ENCODE data around the gene KCNT2.

The KCNT2 gene

DNA sequence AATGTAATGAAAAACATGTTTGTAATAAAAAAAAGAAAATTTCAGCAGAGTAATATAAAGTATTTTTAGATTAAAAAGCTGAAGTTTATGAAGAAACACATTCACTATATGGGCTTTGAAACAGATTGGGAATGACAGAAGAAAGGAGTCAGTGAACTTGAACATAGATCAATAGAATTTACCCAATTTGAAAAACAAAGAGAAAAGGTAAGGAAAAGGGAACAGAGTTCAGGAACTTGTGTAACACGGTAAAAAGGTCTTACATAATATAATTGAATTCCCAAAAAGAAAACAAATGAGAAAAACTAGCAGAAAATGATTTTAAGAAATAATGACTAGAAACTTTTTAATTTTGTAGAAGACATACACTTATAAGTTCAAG, 206.8 kb downstream of the KCNT2 start (continued):
- TF ChIP-seq, protein P1, sequence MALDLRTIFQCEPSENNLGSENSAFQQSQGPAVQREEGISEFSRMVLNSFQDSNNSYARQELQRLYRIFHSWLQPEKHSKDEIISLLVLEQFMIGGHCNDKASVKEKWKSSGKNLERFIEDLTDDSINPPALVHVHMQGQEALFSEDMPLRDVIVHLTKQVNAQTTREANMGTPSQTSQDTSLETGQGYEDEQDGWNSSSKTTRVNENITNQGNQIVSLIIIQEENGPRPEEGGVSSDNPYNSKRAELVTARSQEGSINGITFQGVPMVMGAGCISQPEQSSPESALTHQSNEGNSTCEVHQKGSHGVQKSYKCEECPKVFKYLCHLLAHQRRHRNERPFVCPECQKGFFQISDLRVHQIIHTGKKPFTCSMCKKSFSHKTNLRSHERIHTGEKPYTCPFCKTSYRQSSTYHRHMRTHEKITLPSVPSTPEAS (tag by site-specific recombination; IDR thresholded peaks at IDR 0.05): no peak
- TF ChIP-seq ZNF664 (tag by site-specific recombination; IDR thresholded peaks at IDR 0.05): no peak
- TF ChIP-seq RBAK (tag by site-specific recombination; IDR thresholded peaks at IDR 0.05): no peak
- TF ChIP-seq, protein P2, sequence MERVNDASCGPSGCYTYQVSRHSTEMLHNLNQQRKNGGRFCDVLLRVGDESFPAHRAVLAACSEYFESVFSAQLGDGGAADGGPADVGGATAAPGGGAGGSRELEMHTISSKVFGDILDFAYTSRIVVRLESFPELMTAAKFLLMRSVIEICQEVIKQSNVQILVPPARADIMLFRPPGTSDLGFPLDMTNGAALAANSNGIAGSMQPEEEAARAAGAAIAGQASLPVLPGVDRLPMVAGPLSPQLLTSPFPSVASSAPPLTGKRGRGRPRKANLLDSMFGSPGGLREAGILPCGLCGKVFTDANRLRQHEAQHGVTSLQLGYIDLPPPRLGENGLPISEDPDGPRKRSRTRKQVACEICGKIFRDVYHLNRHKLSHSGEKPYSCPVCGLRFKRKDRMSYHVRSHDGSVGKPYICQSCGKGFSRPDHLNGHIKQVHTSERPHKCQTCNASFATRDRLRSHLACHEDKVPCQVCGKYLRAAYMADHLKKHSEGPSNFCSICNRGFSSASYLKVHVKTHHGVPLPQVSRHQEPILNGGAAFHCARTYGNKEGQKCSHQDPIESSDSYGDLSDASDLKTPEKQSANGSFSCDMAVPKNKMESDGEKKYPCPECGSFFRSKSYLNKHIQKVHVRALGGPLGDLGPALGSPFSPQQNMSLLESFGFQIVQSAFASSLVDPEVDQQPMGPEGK (tag by site-specific recombination; IDR thresholded peaks at IDR 0.05): no peak

DNA sequence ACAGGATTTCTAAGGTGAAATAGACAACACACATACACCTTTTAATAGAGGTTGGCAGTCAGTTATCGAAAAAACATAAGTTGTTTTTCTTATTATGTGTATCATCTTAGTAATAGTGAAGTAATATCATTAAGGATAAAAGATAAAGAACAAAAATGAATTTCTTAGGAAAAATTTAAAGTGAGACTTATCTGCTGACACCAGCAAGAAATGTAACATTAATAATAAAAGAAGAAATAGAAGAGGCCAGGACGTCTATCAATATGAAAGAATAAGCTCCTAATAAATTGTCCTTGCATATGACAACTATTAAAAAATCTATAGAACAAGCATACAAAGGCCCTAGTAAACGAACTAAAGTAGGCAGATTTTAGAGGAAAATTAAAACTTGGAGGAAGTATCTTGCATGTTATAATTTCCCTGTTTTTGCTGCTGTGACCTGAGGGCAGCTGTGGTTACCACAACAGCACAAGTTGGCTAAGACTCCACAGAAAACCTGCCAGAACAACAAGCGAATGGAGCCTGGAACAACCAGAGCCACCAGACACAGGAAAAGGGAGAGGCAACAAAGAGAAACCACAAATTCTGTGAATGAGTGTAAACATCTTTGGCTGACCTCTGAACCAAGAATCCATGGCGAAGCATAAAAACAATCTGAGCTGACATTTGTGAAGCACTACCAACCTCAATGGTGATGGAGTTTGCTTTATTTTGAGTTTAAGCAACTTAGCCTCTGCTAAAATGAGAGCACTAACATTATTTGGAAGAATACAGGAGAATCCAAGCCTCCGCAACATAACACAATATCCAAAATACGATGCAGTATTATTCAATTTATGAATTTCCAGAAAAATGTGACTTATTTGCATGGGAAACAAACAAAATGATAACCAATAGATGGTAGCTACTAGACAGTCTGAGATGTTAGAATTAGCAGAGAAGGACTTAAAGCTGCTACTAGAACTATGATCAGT, 207.5 kb downstream of the KCNT2 start:
- TF ChIP-seq BCL11B (tag by site-specific recombination; IDR thresholded peaks at IDR 0.05; ENCODE audit: low read depth): no peak
- TF ChIP-seq, protein P3, sequence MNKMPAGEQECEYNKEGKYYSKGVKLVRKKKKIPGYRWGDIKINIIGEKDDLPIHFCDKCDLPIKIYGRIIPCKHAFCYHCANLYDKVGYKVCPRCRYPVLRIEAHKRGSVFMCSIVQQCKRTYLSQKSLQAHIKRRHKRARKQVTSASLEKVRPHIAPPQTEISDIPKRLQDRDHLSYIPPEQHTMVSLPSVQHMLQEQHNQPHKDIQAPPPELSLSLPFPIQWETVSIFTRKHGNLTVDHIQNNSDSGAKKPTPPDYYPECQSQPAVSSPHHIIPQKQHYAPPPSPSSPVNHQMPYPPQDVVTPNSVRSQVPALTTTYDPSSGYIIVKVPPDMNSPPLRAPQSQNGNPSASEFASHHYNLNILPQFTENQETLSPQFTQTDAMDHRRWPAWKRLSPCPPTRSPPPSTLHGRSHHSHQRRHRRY (tag by site-specific recombination; IDR thresholded peaks at IDR 0.05): no peak
- TF ChIP-seq ZNF112 (tag by site-specific recombination; IDR thresholded peaks at IDR 0.05): no peak
- TF ChIP-seq ZEB2 (tag by site-specific recombination; IDR thresholded peaks at IDR 0.05): no peak
- no peak for TF ChIP-seq ZNF610 (tag by site-specific recombination; IDR thresholded peaks at IDR 0.05; ENCODE audit: borderline replicate concordance)
- no peak for TF ChIP-seq ZNF677 (tag by site-specific recombination; IDR thresholded peaks at IDR 0.05)
- no peak for TF ChIP-seq ZNF621 (tag by site-specific recombination; IDR thresholded peaks at IDR 0.05)
- no peak for TF ChIP-seq ZNF596 (tag by site-specific recombination; IDR thresholded peaks at IDR 0.05)
- no peak for TF ChIP-seq YY1 (tag by site-specific recombination; IDR thresholded peaks at IDR 0.05)
- H3K27ac ChIP-seq (ENCODE audit: extremely low read depth, low read depth, low read length): no peak overlapping the region

DNA sequence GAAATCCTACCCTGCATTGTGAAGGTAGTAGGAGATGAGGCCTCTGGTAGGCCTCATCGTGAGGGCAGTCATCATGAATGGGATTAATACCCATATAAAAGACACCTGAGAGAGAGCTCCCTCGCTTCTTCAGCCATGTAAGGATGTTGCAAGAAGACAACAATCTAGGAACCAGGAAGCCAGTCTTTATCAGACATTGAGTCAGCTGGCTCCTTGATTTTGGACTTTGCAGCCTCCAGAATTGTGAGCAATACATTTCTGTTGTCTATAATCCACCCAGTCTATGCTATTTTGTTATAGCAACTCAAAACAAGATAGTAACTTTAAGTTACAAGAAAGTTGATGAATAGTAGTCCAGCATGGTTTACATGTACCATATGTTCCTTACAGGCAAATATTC, 208.5 kb downstream of the KCNT2 start:
- no peaks in the 10 kb centered on the region for H3K9me3 ChIP-seq (ENCODE audit: control insufficient read depth, insufficient read depth, low read depth, low read length)
- ChIA-PET POLR2A (no interaction called here), CTCF (no interaction called here)
- TF ChIP-seq ZNF664 (tag by site-specific recombination; IDR thresholded peaks at IDR 0.05) (no peak), ZNF202 (tag by site-specific recombination; IDR thresholded peaks at IDR 0.05; ENCODE audit: borderline replicate concordance) (no peak), ZFHX2 (tag by site-specific recombination; conservative IDR thresholded peaks at IDR 0.05) (no peak), ZNF610 (tag by site-specific recombination; IDR thresholded peaks at IDR 0.05; ENCODE audit: borderline replicate concordance) (no peak), ZNF629 (tag by site-specific recombination; IDR thresholded peaks at IDR 0.05) (no peak)
- TF ChIP-seq, protein P4, sequence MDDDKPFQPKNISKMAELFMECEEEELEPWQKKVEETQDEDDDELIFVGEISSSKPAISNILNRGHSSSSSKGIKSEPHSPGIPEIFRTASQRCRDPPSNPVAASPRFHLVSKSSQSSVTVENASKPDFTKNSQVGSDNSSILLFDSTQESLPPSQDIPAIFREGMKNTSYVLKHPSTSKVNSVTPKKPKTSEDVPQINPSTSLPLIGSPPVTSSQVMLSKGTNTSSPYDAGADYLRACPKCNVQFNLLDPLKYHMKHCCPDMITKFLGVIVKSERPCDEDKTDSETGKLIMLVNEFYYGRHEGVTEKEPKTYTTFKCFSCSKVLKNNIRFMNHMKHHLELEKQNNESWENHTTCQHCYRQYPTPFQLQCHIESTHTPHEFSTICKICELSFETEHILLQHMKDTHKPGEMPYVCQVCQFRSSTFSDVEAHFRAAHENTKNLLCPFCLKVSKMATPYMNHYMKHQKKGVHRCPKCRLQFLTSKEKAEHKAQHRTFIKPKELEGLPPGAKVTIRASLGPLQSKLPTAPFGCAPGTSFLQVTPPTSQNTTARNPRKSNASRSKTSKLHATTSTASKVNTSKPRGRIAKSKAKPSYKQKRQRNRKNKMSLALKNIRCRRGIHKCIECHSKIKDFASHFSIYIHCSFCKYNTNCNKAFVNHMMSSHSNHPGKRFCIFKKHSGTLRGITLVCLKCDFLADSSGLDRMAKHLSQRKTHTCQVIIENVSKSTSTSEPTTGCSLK (tag by site-specific recombination; IDR thresholded peaks at IDR 0.05): no peak
- H3K27ac ChIP-seq (ENCODE audit: extremely low read depth, low read depth, low read length): no peak overlapping the region
- no peaks in the 10 kb centered on the region for H3K36me3 ChIP-seq (ENCODE audit: control insufficient read depth in 2 of 2, insufficient read depth in 1 of 2, low read length in 2 of 2)
- H3K4me3 ChIP-seq (ENCODE audit: low read depth, low read length): no peak overlapping the region
- no peaks in the 10 kb centered on the region for H3K4me1 ChIP-seq (ENCODE audit: control insufficient read depth, insufficient read depth, low read length)

More for the DNA sequence above, 207.5 kb downstream of the KCNT2 start:
- ChIA-PET POLR2A (no interaction called here), CTCF (interaction anchor here (0.7 kb wide), 1 partner anchor 417 kb away, joined by 4 read pairs; no protein-coding TSS in a partner anchor)
- H3K36me3 ChIP-seq (ENCODE audit: control insufficient read depth in 2 of 2, insufficient read depth in 1 of 2, low read length in 2 of 2): no peaks in the 10 kb centered on the region
- H3K9me3 ChIP-seq (ENCODE audit: control insufficient read depth, insufficient read depth, low read depth, low read length): no peaks in the 10 kb centered on the region
- H3K4me3 ChIP-seq (ENCODE audit: low read depth, low read length): no peak overlapping the region
- no peaks in the 10 kb centered on the region for H3K4me1 ChIP-seq (ENCODE audit: control insufficient read depth, insufficient read depth, low read length)
